HL-60 (cell line): Measurements from ENCODE around the gene EIF4EBP2.

ENCODE experiments used
- DNase-seq, 2 experiments: peaks; one replicate each; pipeline ENCODE4 v3.0.0-alpha.2; 2010 to 2020; ENCODE audit warnings: low read depth in 1 of 2, low spot score in 1 of 2
- H3K27ac ChIP-seq: fragments of 250-450 bp; sonication (Bioruptor Pico); replicated peaks from 2 replicates; pipeline ENCODE4 v1.5.1; 2020; ENCODE audit warnings: mild to moderate bottlenecking, moderate library complexity
- H3K27me3 ChIP-seq: fragments of 250-450 bp; sonication (Bioruptor Pico); 2 replicates; pipeline ENCODE4 v1.5.1; 2021; ENCODE audit warnings: mild to moderate bottlenecking, moderate library complexity; ENCODE audit not compliant: insufficient read depth, poor library complexity, severe bottlenecking
- H3K4me3 ChIP-seq: replicated peaks from 2 replicates; pipeline ENCODE4 v1.5.1; 2011; ENCODE audit warnings: mild to moderate bottlenecking, control low read depth, low read length; ENCODE audit not compliant: insufficient read depth
- CTCF ChIP-seq: IDR thresholded peaks from one replicate; pipeline ENCODE4 v1.5.1; 2011; ENCODE audit warnings: low read length, control low read depth, inconsistent platforms; ENCODE audit not compliant: insufficient read depth
- GABPA ChIP-seq: IDR thresholded peaks from 2 replicates; pipeline ENCODE4 v1.6.1; 2012; ENCODE audit warnings: low read depth
- POLR2AphosphoS5 ChIP-seq: IDR thresholded peaks from 2 replicates; pipeline ENCODE4 v1.6.1; 2012; ENCODE audit warnings: low read depth
- REST ChIP-seq: IDR thresholded peaks from 2 replicates; pipeline ENCODE4 v1.6.1; 2012; ENCODE audit warnings: low read depth; ENCODE audit not compliant: insufficient replicate concordance
- SPI1 ChIP-seq: IDR thresholded peaks from 2 replicates; pipeline ENCODE4 v1.6.1; 2012; ENCODE audit warnings: low read depth, mild to moderate bottlenecking, borderline replicate concordance

Gene EIF4EBP2

GRCh38 chr10:70396140-70396539, 7.8 kb upstream of the EIF4EBP2 start:
- DNase-seq: no peak
- H3K4me3 ChIP-seq: no peak overlapping the region
- no peaks in the 10 kb centered on the region for H3K27me3 ChIP-seq
- H3K27ac ChIP-seq: no peak overlapping the region
- no peak for TF ChIP-seq REST
- no peak for TF ChIP-seq POLR2AphosphoS5
- TF ChIP-seq CTCF: no peak
- TF ChIP-seq GABPA: no peak
- no peak for TF ChIP-seq SPI1

- no peaks in the 10 kb centered on the region for H3K27me3 ChIP-seq
- no peak for DNase-seq
- H3K4me3 ChIP-seq: no peak overlapping the region
- TF ChIP-seq REST (no peak), POLR2AphosphoS5 (no peak), GABPA (no peak), CTCF (no peak), SPI1 (no peak)
- H3K27ac ChIP-seq: no peak overlapping the region
Measured at GRCh38 chr10:70399177-70399576, 4.8 kb upstream of the EIF4EBP2 start.

- Histone ChIP-seq H3K27me3 (no peaks in the 10 kb centered on the region), H3K4me3 (peak overlapping the region; percentile 21), H3K27ac (peak overlapping the region; percentile 19; the same call in 1 of the 2 replicates)
- DNase-seq: no peak
- TF ChIP-seq GABPA: no peak
- TF ChIP-seq SPI1: no peak
- no peak for TF ChIP-seq CTCF
Measured at GRCh38 chr10:70403483-70404035, 386 bp upstream of the EIF4EBP2 start.

- Histone ChIP-seq H3K27ac (peak overlapping the region; percentile 70), H3K27me3 (no peaks in the 10 kb centered on the region), H3K4me3 (peak overlapping the region; percentile 70)
- peak in 1 of 2 experiments; percentile 36 for DNase-seq
- TF ChIP-seq REST: no peak
- no peak for TF ChIP-seq CTCF
- no peak for TF ChIP-seq SPI1
Measured at GRCh38 chr10:70404787-70405036, 767 bp downstream of the EIF4EBP2 start.
